NCI-H1930 (cell line): ENCODE results near the gene LZTFL1.

Source experiments
- DNase-seq, 2 experiments: peaks; one replicate each; lab custom pipeline; 2025; lab: John Stamatoyannopoulos, UW

The LZTFL1 gene

GRCh38 chr3:45841757-45842491 lies at the start of gene LZTFL1:
LZTFL1 (minus strand) TSS chr3:45842119; CDS start chr3:45841991, 128 bp downstream.
- DNase-seq = peak; percentile 69 to 85

- no peak for DNase-seq
Observed at GRCh38 chr3:45890405-45890804, 48.5 kb upstream of the LZTFL1 start.

- no peak for DNase-seq
Observed at GRCh38 chr3:45889337-45889736, 47.4 kb upstream of the LZTFL1 start.

GRCh38 chr3:45887759-45888511 lies 46.0 kb upstream of the LZTFL1 start:
- no peak for DNase-seq

- DNase-seq = no peak
Observed at GRCh38 chr3:45887285-45887684, 45.4 kb upstream of the LZTFL1 start.

- no peak for DNase-seq
Observed at GRCh38 chr3:45885979-45886705, 44.2 kb upstream of the LZTFL1 start, which contains the start of gene CCR9. CCR9 (plus strand) TSS chr3:45886543; CDS start chr3:45894934, 8,391 bp downstream.

GRCh38 chr3:45884368-45885201 lies 42.7 kb upstream of the LZTFL1 start:
- DNase-seq = no peak

GRCh38 chr3:45881078-45882022 lies 39.4 kb upstream of the LZTFL1 start:
- DNase-seq = no peak

- no peak for DNase-seq
Observed at GRCh38 chr3:45880725-45881077, 38.8 kb upstream of the LZTFL1 start.

GRCh38 chr3:45878124-45878523 lies 36.2 kb upstream of the LZTFL1 start:
- DNase-seq = no peak

GRCh38 chr3:45874677-45875346 lies 32.9 kb upstream of the LZTFL1 start:
- DNase-seq = no peak

- no peak for DNase-seq
Observed at GRCh38 chr3:45873638-45874037, 31.7 kb upstream of the LZTFL1 start.

GRCh38 chr3:45873036-45873435 lies 31.1 kb upstream of the LZTFL1 start:
- no peak for DNase-seq

GRCh38 chr3:45872569-45872968 lies 30.6 kb upstream of the LZTFL1 start:
- no peak for DNase-seq

GRCh38 chr3:45871780-45872179 lies 29.9 kb upstream of the LZTFL1 start:
- DNase-seq = no peak

- no peak for DNase-seq
Observed at GRCh38 chr3:45870099-45870498, 28.2 kb upstream of the LZTFL1 start.

GRCh38 chr3:45869638-45870037 lies 27.7 kb upstream of the LZTFL1 start:
- DNase-seq = no peak

GRCh38 chr3:45868650-45869049 lies 26.7 kb upstream of the LZTFL1 start:
- DNase-seq = no peak

- DNase-seq = no peak
Observed at GRCh38 chr3:45868213-45868612, 26.3 kb upstream of the LZTFL1 start.

- DNase-seq = no peak
Observed at GRCh38 chr3:45865563-45865962, 23.6 kb upstream of the LZTFL1 start.
